HepG2 (cell line): ENCODE results near the gene NGEF. TPM values are rescaled to one million over a fixed set of nuclear protein-coding genes. Genes with fewer than 3 reads are reported as not detected.

Source experiments
- ATAC-seq: fragments of 200-7000 bp; cut with Tn5 transposase; 3 replicates; pipeline ENCODE4 v1.9.1; 2020; ENCODE audit warnings: mild to moderate bottlenecking, moderate library complexity
- BruUV-seq: library from RNA; stranded (reverse); fragments of 400-500 nt; replicated peaks from 2 replicates; lab custom pipeline; 2021; lab: Mats Ljungman, UMichigan
- CTCF ChIA-PET: fragments of 300-600 bp; formaldehyde crosslinking; extraction: SDS; loops from one replicate; lab custom pipeline; 2021; ENCODE audit warnings: low total read pairs, inconsistent platforms, low intra/inter-chr PET ratio; lab: Yijun Ruan, JAX
- POLR2A ChIA-PET: fragments of 350-600 bp; sonication (Branson Sonifier 250); formaldehyde crosslinking; loops from one replicate; lab custom pipeline; 2020; ENCODE audit warnings: antibody characterized with exemption, inconsistent platforms; lab: Yijun Ruan, JAX
- DNase-seq: peaks from one replicate; pipeline ENCODE4 v3.0.0-alpha.2; 2015; ENCODE audit warnings: low spot score
- FAIRE-seq: peaks from 3 replicates; lab custom pipeline; 2011; peaks lifted over from hg19 to GRCh38; lab: Jason Lieb, UNC
- H2AFZ ChIP-seq: one replicate; pipeline ENCODE4 v1.6.1; 2011; ENCODE audit warnings: low read length, inconsistent platforms
- H3K27ac ChIP-seq: fragments of 300-600 bp; 3 replicates; pipeline ENCODE4 v1.8.0; 2011; ENCODE audit warnings: mixed run types, mild to moderate bottlenecking, mixed read lengths, low read length, inconsistent platforms; ENCODE audit not compliant: insufficient read depth; ENCODE audit errors: extremely low read length
- H3K27me3 ChIP-seq, 2 experiments: fragments of 200-600 bp in 1 of 2; 2 replicates in 1 of 2; 3 replicates in 1 of 2; pipeline versions ENCODE4 v1.6.0 to v1.8.0; 2011; ENCODE audit warnings: low read length in 2 of 2, mild to moderate bottlenecking in 2 of 2, moderate library complexity in 2 of 2, inconsistent platforms in 1 of 2; ENCODE audit not compliant: insufficient read depth in 2 of 2, control insufficient read depth in 1 of 2
- H3K36me3 ChIP-seq, 2 experiments: fragments of 200-600 bp in 1 of 2; replicated peaks in 1 of 2; 2 replicates in 1 of 2; 3 replicates in 1 of 2; pipeline versions ENCODE4 v1.5.1 to v1.8.0; 2011; ENCODE audit warnings: low read length in 2 of 2, inconsistent platforms in 1 of 2; ENCODE audit not compliant: insufficient read depth in 2 of 2, control insufficient read depth in 1 of 2
- H3K4me1 ChIP-seq: 2 replicates; pipeline ENCODE4 v1.5.1; 2012; ENCODE audit warnings: low read length, inconsistent platforms; ENCODE audit not compliant: insufficient read depth
- H3K4me2 ChIP-seq: 2 replicates; pipeline ENCODE4 v1.6.0; 2011; ENCODE audit warnings: low read depth, low read length, inconsistent platforms
- H3K4me3 ChIP-seq, 3 experiments: fragments of 200-600 bp in 1 of 3; sonication (generic), shearing (Covaris generic) in 1 of 3; replicated peaks in 1 of 3; 2 replicates each; pipeline ENCODE4 v1.5.1; 2011 to 2016; ENCODE audit warnings: low read length in 3 of 3, inconsistent platforms in 2 of 3, low read depth in 2 of 3, mild to moderate bottlenecking in 2 of 3, control low read depth in 1 of 3, mixed read lengths in 1 of 3; ENCODE audit not compliant: insufficient read depth in 1 of 3
- H3K79me2 ChIP-seq: one replicate; pipeline ENCODE4 v1.6.1; 2011; ENCODE audit warnings: low read length, inconsistent platforms; ENCODE audit not compliant: insufficient read depth
- H3K9ac ChIP-seq: 2 replicates; pipeline ENCODE4 v1.6.0; 2011; ENCODE audit warnings: mild to moderate bottlenecking, low read depth, low read length, inconsistent platforms; ENCODE audit not compliant: insufficient read depth
- H3K9me3 ChIP-seq: 2 replicates; pipeline ENCODE4 v1.5.1; 2012; ENCODE audit warnings: mild to moderate bottlenecking, low read length
- H4K20me1 ChIP-seq: 2 replicates; pipeline ENCODE4 v1.6.0; 2011; ENCODE audit warnings: inconsistent platforms, mild to moderate bottlenecking, low read length, moderate library complexity; ENCODE audit not compliant: insufficient read depth
- ARID4A ChIP-seq: sonication (generic); formaldehyde crosslinking; IDR thresholded peaks from 2 replicates; pipeline ENCODE4 v1.5.0; 2020; ENCODE audit warnings: mild to moderate bottlenecking, missing genetic modification reagents, borderline replicate concordance
- E2F2 ChIP-seq: sonication (generic); formaldehyde crosslinking; IDR thresholded peaks from 2 replicates; pipeline ENCODE4 v1.4.0; 2020; ENCODE audit warnings: missing genetic modification reagents, borderline replicate concordance
- FLYWCH1 ChIP-seq: sonication (generic); formaldehyde crosslinking; IDR thresholded peaks from 2 replicates; pipeline ENCODE4 v1.8.1; 2023; ENCODE audit warnings: mild to moderate bottlenecking, missing genetic modification reagents
- MATR3 ChIP-seq: sonication (generic); formaldehyde crosslinking; IDR thresholded peaks from 2 replicates; pipeline ENCODE4 v1.4.0; 2020; ENCODE audit warnings: missing genetic modification reagents
- MED8 ChIP-seq: sonication (generic); formaldehyde crosslinking; IDR thresholded peaks from 2 replicates; pipeline ENCODE4 v1.8.1; 2023; ENCODE audit warnings: mild to moderate bottlenecking, missing genetic modification reagents; ENCODE audit not compliant: insufficient replicate concordance
- ZBTB46 ChIP-seq: sonication (generic); formaldehyde crosslinking; IDR thresholded peaks from 2 replicates; pipeline ENCODE4 v1.4.0; 2020; ENCODE audit warnings: mild to moderate bottlenecking, missing genetic modification reagents, borderline replicate concordance
- ZNF331 ChIP-seq: sonication (generic); formaldehyde crosslinking; IDR thresholded peaks from 2 replicates; pipeline ENCODE4 v1.4.0; 2020; ENCODE audit warnings: missing genetic modification reagents
- ZNF343 ChIP-seq: sonication (generic); formaldehyde crosslinking; IDR thresholded peaks from 2 replicates; pipeline ENCODE4 v1.4.0; 2020; ENCODE audit warnings: mild to moderate bottlenecking, missing genetic modification reagents
- ZNF484 ChIP-seq: sonication (generic); formaldehyde crosslinking; IDR thresholded peaks from 2 replicates; pipeline ENCODE4 v1.5.1; 2020; ENCODE audit warnings: mild to moderate bottlenecking, low read depth, missing genetic modification reagents, borderline replicate concordance
- ZNF570 ChIP-seq: sonication (generic); formaldehyde crosslinking; IDR thresholded peaks from 2 replicates; pipeline ENCODE4 v1.4.0; 2020; ENCODE audit warnings: mild to moderate bottlenecking, missing genetic modification reagents, borderline replicate concordance
- WGBS: methylation state at CpG from one replicate; pipeline ENCODE4 v1.1.6; 2017; ENCODE audit warnings: low lambda C conversion rate; 5-methylcytosine and 5-hydroxymethylcytosine counted together
- in situ Hi-C: cut with HindIII; loops from 2 replicates; pipeline ENCODE4 v1.10.0; 2017; ENCODE audit warnings: low pct_unique_long_range_greater_than_20kb; ENCODE audit not compliant: extremely low pct_ligation_motif_present
- intact Hi-C: fragments of 100-400 bp; cut with micrococcal nuclease; formaldehyde crosslinking; loops from one replicate; pipeline ENCODE4 v1.10.0; 2022; ENCODE audit not compliant: unreplicated experiment
- polyA plus RNA-seq, 8 experiments: library from polyadenylated mRNA; depleted of rRNA in 3 of 8; stranded (reverse) in 7 of 8; unstranded in 1 of 8; fragments of >200 nt; fragmentation: Illumina TruSeq in 4 of 8; extraction: Trizol in 4 of 8; gene quantifications; 2 replicates each; pipeline versions ENCODE4 v1.2.1 to v1.2.3, GENCODE V29; 2011 to 2016; ENCODE audit warnings: low read depth in 4 of 8, missing spikeins in 1 of 8, mixed read lengths in 1 of 8; ENCODE audit not compliant: insufficient read depth in 1 of 8
- total RNA-seq, 5 experiments: library from RNA; depleted of rRNA; stranded (reverse); fragments of >200 nt; fragmentation: Illumina TruSeq; extraction: Trizol; gene quantifications; 2 replicates each; pipeline ENCODE4 v1.2.3, GENCODE V29; 2016; ENCODE audit warnings: low read depth in 1 of 5
- TF ChIP-seq, protein P1 (sequence below): sonication (generic); formaldehyde crosslinking; IDR thresholded peaks from 2 replicates; pipeline ENCODE4 v1.5.0; 2020; ENCODE audit warnings: missing genetic modification reagents, mild to moderate bottlenecking, borderline replicate concordance
- TF ChIP-seq, protein P2 (sequence below): sonication (generic); formaldehyde crosslinking; IDR thresholded peaks from 2 replicates; pipeline ENCODE4 v1.9.0; 2021; ENCODE audit warnings: missing genetic modification reagents, borderline replicate concordance
- TF ChIP-seq, protein P3 (sequence below): sonication (generic); formaldehyde crosslinking; IDR thresholded peaks from 2 replicates; pipeline ENCODE4 v1.8.1; 2023; ENCODE audit warnings: mild to moderate bottlenecking, missing genetic modification reagents

Gene NGEF
- total and polyA plus RNA-seq, 2 of the 13 experiments (the other 11 are each of a cell fraction or from before 2014, with no cell fraction given) = 14.4 to 36.9 TPM

DNA sequence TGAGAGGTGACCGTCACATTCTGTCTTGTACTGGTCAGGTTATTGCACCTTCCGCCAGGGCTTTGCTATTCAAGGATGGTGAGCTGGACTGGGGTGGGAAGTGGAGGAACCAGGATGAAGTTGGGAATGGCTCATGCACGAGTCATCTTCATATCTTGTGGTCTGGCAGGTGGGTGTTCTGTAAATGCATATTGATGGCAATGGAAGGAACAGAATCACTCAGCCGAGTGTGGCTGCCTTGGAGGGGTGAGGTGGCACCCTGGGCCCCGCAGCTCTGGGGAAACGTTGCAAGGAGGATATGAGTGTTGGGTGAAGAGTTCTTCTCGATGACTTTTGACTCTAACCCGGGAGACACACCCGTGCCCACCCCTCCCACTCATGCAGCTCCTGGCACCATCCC, 20.6 kb upstream of the NGEF start:
- H3K79me2 ChIP-seq = no peaks in the 10 kb centered on the region
- H3K27ac ChIP-seq = no peak overlapping the region
- FAIRE-seq (no peak), ATAC-seq (no peak), DNase-seq (no peak)
- in situ Hi-C loops (no loop called here), intact Hi-C loops (no loop called here)
- H3K36me3 ChIP-seq = no peaks in the 10 kb centered on the region
- no peaks in the 10 kb centered on the region for H3K9me3 ChIP-seq
- ChIA-PET CTCF (no interaction called here), POLR2A (no interaction called here)
- no peak overlapping the region for H2AFZ ChIP-seq
- H3K9ac ChIP-seq = no peak overlapping the region
- BruUV-seq = no TSS peak
- WGBS = 31% methylated on average over 9 of the region's 9 CpGs
- H3K4me2 ChIP-seq = no peak overlapping the region
- H3K4me3 ChIP-seq = no peak overlapping the region
- H4K20me1 ChIP-seq = no peaks in the 10 kb centered on the region
- H3K27me3 ChIP-seq = peaks cover 10 to 30% of the 10 kb centered on the region in 2 experiments
- H3K4me1 ChIP-seq = peaks cover 15% of the 10 kb centered on the region
- TF ChIP-seq, protein P1, sequence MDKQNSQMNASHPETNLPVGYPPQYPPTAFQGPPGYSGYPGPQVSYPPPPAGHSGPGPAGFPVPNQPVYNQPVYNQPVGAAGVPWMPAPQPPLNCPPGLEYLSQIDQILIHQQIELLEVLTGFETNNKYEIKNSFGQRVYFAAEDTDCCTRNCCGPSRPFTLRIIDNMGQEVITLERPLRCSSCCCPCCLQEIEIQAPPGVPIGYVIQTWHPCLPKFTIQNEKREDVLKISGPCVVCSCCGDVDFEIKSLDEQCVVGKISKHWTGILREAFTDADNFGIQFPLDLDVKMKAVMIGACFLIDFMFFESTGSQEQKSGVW (CRISPR knock-in tag) = no peak
- TF ChIP-seq ZNF570 (CRISPR knock-in tag) (no peak), E2F2 (CRISPR knock-in tag) (no peak), ZBTB46 (CRISPR knock-in tag) (no peak), MED8 (no peak), ZNF343 (CRISPR knock-in tag) (no peak), FLYWCH1 (CRISPR knock-in tag) (no peak), ZNF484 (CRISPR knock-in tag) (no peak), ZNF331 (CRISPR knock-in tag) (no peak), MATR3 (no peak), ARID4A (CRISPR knock-in tag) (no peak)
- TF ChIP-seq, protein P2, sequence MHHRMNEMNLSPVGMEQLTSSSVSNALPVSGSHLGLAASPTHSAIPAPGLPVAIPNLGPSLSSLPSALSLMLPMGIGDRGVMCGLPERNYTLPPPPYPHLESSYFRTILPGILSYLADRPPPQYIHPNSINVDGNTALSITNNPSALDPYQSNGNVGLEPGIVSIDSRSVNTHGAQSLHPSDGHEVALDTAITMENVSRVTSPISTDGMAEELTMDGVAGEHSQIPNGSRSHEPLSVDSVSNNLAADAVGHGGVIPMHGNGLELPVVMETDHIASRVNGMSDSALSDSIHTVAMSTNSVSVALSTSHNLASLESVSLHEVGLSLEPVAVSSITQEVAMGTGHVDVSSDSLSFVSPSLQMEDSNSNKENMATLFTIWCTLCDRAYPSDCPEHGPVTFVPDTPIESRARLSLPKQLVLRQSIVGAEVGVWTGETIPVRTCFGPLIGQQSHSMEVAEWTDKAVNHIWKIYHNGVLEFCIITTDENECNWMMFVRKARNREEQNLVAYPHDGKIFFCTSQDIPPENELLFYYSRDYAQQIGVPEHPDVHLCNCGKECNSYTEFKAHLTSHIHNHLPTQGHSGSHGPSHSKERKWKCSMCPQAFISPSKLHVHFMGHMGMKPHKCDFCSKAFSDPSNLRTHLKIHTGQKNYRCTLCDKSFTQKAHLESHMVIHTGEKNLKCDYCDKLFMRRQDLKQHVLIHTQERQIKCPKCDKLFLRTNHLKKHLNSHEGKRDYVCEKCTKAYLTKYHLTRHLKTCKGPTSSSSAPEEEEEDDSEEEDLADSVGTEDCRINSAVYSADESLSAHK = no peak
- TF ChIP-seq, protein P3, sequence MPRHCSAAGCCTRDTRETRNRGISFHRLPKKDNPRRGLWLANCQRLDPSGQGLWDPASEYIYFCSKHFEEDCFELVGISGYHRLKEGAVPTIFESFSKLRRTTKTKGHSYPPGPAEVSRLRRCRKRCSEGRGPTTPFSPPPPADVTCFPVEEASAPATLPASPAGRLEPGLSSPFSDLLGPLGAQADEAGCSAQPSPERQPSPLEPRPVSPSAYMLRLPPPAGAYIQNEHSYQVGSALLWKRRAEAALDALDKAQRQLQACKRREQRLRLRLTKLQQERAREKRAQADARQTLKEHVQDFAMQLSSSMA (CRISPR knock-in tag) = no peak
